GM19238 (cell line): ENCODE data around the gene TMEM132A.

Source experiments
- DNase-seq: peaks from one replicate; pipeline ENCODE4 v3.0.0; 2011; ENCODE audit warnings: low spot score; ENCODE audit not compliant: insufficient read length

Gene TMEM132A

GRCh38 chr11:60937144-60937527 lies 12.9 kb downstream of the TMEM132A start:
- no peak for DNase-seq

- DNase-seq, result no peak
These were observed 13.6 kb downstream of the TMEM132A start for GRCh38 chr11:60937811-60938210.

DNA sequence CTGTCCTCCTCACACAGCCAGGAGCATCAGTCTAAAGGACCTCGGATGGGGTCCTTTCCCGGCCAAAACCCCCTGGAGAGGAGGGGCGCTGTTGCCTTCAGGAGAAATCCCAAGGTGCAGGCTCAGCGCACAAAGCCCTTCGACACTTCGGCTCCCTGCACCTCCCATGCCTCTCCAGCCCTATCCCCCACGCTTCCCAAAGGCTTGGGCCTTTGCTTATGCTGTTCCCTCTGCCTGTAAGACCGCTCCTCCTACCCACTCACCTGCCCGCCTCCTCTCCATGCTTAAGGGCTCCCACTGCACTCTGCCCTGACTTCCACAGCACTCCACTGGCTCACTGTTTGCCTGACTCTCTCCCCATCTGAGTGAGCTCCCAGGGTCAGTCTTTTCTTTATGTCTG lies 14.2 kb downstream of the TMEM132A start:
- no peak for DNase-seq

- no peak for DNase-seq
These were observed 15.0 kb downstream of the TMEM132A start for GRCh38 chr11:60939301-60939700.

DNA sequence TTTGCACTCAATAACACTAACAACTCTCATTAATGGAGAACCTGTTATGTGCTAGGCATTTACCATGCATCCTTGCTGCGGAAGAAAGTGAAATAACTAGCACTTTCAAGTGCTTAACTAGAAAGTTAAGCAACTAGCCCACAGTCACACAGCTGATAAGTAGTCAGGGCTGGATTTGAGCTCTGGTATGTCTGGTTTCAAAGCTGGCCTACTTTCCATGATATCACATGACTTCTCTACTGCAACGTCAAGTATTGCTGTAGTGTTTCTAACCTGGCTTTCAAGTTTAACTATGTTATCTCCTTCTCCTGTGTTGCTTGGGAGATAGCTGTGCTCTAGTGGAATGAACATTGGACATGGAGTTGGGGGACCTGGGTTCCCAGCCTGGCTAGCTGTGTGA lies 15.6 kb downstream of the TMEM132A start:
- DNase-seq, result no peak

- DNase-seq, result no peak
These were observed 17.3 kb downstream of the TMEM132A start for GRCh38 chr11:60941371-60942119.

GRCh38 chr11:60942219-60942618 lies 18.0 kb downstream of the TMEM132A start:
- no peak for DNase-seq

GRCh38 chr11:60942970-60943565 lies 18.8 kb downstream of the TMEM132A start:
- DNase-seq, result no peak

DNA sequence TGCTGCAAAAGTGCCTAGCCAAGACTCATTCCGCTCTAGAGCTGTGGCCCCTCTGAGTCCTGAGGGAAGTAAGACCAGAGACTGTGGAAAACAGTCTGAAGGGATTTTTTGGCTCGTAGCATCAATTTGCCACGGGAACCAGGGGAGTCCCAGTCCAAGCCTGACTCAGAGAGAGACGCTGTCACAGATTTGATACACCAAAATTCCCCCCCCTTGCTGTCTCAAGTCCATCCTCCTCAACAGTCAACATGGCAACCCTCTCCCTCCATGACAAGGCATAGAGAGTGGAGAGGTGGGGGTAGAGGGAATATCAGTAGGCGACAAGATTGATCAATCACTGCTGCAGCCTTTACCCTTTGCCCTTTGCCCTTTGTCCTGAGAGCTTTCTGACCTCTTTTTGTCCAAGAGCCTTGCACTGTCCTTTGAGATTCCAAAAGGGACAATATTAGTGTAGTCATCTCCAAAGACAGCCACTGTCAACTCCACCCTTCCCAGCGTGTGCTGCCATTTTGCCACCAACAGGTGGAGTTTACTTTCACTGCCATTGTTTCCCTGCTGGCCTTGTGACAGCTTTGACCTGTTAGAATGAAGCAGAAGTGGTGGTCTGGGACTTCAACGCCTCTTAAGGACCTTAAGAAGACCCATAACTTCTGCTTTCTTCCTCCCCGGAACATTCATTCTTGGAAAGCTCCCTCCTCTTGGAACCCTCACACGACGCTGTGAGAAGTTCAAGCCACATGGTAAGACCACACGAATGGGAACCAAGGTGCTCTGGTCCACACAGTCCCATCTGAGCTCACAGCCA lies 20.4 kb downstream of the TMEM132A start:
- no peak for DNase-seq

- DNase-seq, result no peak
These were observed 21.0 kb downstream of the TMEM132A start for GRCh38 chr11:60945295-60945667.

DNA sequence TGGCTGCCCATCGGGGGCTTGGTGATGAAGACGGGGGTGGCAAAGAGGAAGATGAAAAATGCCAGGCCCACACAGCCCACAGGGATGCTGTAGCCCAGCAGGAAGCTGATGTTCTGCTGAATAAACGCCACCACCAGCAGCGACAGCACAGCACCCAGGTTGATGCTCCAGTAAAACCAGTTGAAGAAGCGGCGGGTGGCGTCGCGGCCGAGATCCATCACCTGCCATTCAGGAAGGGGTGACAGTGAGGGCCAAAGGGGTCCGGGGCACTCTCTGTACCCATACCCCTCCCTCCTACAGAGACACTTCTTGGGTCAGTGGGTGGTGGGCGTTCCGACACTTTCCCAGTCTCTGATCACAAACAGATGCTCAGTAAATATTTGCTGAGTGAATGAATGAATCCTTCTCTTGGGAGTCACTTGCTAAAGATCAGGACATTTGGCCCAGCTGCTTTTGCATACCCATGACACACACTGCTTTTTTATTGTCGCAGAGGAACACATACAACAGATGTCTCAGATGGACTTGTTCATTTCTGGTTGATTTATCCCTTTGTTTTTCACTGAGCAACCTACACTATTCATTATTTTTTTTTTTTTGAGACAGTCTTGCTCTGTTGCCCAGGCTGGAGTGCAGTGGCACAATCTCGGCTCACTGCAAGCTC lies 22.5 kb downstream of the TMEM132A start:
- DNase-seq, result no peak

- DNase-seq, result no peak
These were observed 23.4 kb downstream of the TMEM132A start for GRCh38 chr11:60947700-60948099.

DNA sequence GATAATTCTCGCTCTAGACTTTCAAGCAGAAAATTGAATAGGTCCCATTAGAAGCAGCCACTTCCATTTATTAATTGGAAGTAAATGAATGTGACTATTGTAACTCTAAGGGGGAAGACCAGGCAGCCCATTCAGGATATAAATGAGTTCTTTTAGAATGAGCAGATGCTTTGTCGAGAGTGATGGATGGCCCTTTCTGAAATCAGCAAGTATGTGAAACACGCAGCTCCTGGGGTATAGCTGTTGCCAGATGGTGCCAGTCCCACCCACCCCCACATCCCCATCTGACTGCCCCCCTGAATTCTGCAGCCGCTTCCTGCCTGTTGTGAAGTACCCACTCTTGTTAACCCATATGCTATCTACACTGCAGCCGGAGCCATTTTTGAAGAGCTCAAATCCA lies 24.0 kb downstream of the TMEM132A start:
- DNase-seq, result no peak

- no peak for DNase-seq
These were observed 25.8 kb downstream of the TMEM132A start for GRCh38 chr11:60950024-60950423.

DNA sequence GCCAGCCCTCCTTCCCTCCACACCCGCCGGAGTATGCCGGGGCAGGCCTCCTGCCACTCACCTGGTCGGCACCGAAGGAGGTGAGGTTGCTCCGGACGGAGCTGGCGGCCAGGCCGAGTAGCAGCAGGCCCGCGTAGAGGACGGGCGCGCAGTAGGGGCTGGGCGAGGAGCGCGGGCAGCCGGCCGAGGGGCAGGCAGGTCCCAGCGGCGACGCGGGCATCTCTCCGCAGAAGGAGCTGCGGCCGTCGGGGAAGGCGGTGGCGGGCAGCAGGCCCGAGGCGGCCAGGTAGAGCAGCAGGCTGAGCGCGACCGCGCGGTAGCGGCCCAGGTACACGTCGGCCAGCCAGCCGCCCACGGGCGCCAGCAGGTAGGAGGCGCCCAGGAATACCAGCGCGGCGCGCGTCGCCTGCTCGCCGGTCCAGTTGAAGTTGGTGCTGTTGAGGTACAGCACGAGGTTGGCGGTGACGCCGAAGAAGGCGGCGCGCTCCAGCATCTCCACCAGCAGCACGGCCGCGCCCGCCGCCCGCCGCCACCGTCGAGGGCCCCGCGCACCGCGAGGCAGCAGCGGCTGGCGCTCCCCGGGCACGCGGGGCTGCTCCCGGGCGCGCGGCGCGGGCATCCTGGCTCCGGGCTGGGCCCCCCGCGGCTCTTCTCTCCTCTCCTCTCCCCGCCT lies 26.8 kb downstream of the TMEM132A start:
- no peak for DNase-seq

DNA sequence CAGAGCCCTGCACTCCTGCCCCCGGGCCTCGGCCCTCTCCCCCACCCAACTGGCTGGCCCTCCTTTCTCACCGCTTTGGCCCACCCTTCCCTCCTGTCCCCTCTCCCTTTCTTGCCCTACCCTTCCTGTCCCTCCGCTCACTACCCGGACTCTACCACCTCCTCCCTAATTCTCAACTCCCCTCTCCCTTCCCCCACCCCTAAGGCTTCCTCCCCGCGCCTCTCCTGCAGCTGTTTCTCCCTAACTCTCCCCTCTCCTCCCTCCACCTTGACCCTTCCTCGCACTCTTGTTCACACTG lies 27.3 kb downstream of the TMEM132A start:
- no peak for DNase-seq

- peak; percentile 86 for DNase-seq
These were observed 27.9 kb downstream of the TMEM132A start, which contains the start of gene SLC15A3 for GRCh38 chr11:60951904-60952741. TSS of gene SLC15A3 (minus strand) at chr11:60952176. CDS start at chr11:60951551, 625 bp downstream.

DNA sequence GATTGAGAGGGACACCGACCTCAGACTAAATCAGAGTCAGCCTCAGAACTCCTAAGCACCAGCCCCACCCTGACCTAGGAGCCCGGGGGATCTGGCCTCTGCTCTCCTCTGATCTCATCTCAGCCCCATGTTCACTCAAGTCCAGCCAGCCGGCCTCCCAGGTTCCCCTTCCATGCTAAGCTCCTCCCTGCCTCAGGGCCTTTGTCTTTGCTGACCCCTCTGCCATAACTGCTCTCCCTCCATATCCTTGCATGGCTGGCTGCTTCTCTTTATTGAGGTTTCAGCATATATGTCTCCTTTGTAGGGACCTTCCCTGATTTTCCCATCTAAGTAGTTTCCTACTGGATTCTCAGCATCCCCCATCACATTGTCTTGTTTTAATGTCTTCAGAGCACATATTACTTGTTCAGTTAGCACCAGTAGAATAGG lies 28.5 kb downstream of the TMEM132A start:
- no peak for DNase-seq

DNA sequence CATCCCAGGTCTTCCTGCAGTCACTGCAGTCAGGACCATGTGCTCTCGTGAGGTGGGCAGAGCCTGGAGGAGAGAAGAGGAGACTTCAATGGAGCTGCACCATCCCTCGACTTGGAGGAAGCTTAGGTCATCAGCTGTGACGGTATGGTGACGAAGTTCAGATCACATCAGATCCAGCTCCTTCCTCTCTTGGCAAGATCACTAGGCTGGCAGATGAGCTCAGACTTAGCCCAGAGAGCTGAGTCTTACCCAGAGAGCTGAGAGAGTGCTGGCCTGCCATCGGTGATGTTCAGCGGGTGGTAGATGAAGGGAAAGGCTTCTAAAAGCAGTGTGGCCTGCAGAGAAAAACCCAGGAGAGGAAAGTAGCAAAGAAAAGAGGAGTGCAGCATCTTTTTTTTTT lies 29.5 kb downstream of the TMEM132A start:
- DNase-seq, result no peak

- DNase-seq, result no peak
These were observed 30.2 kb downstream of the TMEM132A start for GRCh38 chr11:60954421-60954820.

- no peak for DNase-seq
These were observed 31.3 kb downstream of the TMEM132A start for GRCh38 chr11:60955571-60955970.
